Panc1 (cell line): ENCODE measurements around the gene CLMP. TPM values are rescaled to one million over a fixed set of nuclear protein-coding genes. Genes with fewer than 3 reads are reported as not detected.
"Not testable (repeated sequence)": the region's sequence is repeated elsewhere in the genome, so short reads cannot be mapped to it uniquely, and the experiment has no call there.

Experiments
- ATAC-seq: fragments of 200-7000 bp; cut with Tn5 transposase; 2 replicates; pipeline ENCODE4 v1.9.1; 2020; ENCODE audit warnings: mild to moderate bottlenecking, moderate library complexity
- BruUV-seq: library from RNA; stranded (reverse); fragments of 400-500 nt; replicated peaks from 2 replicates; lab custom pipeline; 2021; lab: Mats Ljungman, UMichigan
- CTCF ChIA-PET: fragments of 300-600 bp; sonication (Branson Sonifier 250); formaldehyde crosslinking; loops from one replicate; lab custom pipeline; 2022; ENCODE audit warnings: antibody characterized with exemption; lab: Charles Lee
- POLR2A ChIA-PET: fragments of 300-600 bp; sonication (Branson Sonifier 250); formaldehyde crosslinking; loops from one replicate; lab custom pipeline; 2022; ENCODE audit warnings: antibody characterized with exemption; lab: Charles Lee
- DNase-seq: peaks from one replicate; pipeline ENCODE4 v3.0.0-alpha.2; 2010; ENCODE audit warnings: low read depth, low spot score
- H3K27ac ChIP-seq: 2 replicates; pipeline ENCODE4 v1.5.1; 2011; ENCODE audit warnings: mild to moderate bottlenecking, low read length, inconsistent platforms
- H3K27me3 ChIP-seq: fragments of 200-500 bp; sonication (Bioruptor generic); 2 replicates; pipeline ENCODE4 v1.6.0; 2014; ENCODE audit warnings: low read length, inconsistent platforms; ENCODE audit not compliant: control insufficient read depth, insufficient read depth
- H3K36me3 ChIP-seq: fragments of 200-500 bp; sonication (Bioruptor generic); 2 replicates; pipeline ENCODE4 v1.5.1; 2014; ENCODE audit warnings: inconsistent platforms, mild to moderate bottlenecking, low read length, moderate library complexity; ENCODE audit not compliant: control insufficient read depth, insufficient read depth
- H3K4me1 ChIP-seq: 2 replicates; pipeline ENCODE4 v1.5.1; 2011; ENCODE audit warnings: inconsistent platforms, mild to moderate bottlenecking, low read length, moderate library complexity; ENCODE audit not compliant: control insufficient read depth, insufficient read depth
- H3K4me3 ChIP-seq, 2 experiments: 2 replicates each; pipeline ENCODE4 v1.5.1; 2011 to 2012; ENCODE audit warnings: low read depth in 2 of 2, low read length in 2 of 2, mild to moderate bottlenecking in 2 of 2, inconsistent platforms in 1 of 2, moderate library complexity in 1 of 2
- H3K9me3 ChIP-seq: fragments of 200-500 bp; sonication (Bioruptor generic); 2 replicates; pipeline ENCODE4 v1.5.1; 2014; ENCODE audit warnings: low read depth, mild to moderate bottlenecking, inconsistent platforms, low read length, moderate library complexity; ENCODE audit not compliant: control insufficient read depth, insufficient read depth
- CTCF ChIP-seq: fragments of 450-650 bp; IDR thresholded peaks from 2 replicates; pipeline ENCODE4 v1.5.1; 2017; ENCODE audit warnings: mild to moderate bottlenecking
- POLR2AphosphoS5 ChIP-seq: IDR thresholded peaks from 2 replicates; pipeline ENCODE4 v1.6.1; 2012; ENCODE audit warnings: mild to moderate bottlenecking, low read depth, low read length, moderate library complexity
- REST ChIP-seq, 2 experiments: IDR thresholded peaks; 2 replicates each; pipeline ENCODE4 v1.6.1; 2011 to 2012; ENCODE audit warnings: low read depth in 2 of 2, control low read depth in 1 of 2, low read length in 1 of 2, mild to moderate bottlenecking in 1 of 2, moderate library complexity in 1 of 2; ENCODE audit not compliant: insufficient read depth in 1 of 2
- SIN3A ChIP-seq: IDR thresholded peaks from 2 replicates; pipeline ENCODE4 v1.6.1; 2012; ENCODE audit warnings: low read depth, mild to moderate bottlenecking, low read length, moderate library complexity, borderline replicate concordance; ENCODE audit not compliant: insufficient read depth
- TCF7L2 ChIP-seq: IDR thresholded peaks from 2 replicates; pipeline ENCODE4 v1.6.1; 2011; ENCODE audit warnings: mild to moderate bottlenecking, low read depth, low read length, inconsistent platforms
- in situ Hi-C: cut with HindIII; loops from 2 replicates; pipeline ENCODE4 v1.10.0; 2016; ENCODE audit warnings: low sequenced_read_pairs, low pct_unique_long_range_greater_than_20kb
- intact Hi-C: fragments of 100-400 bp; cut with micrococcal nuclease; formaldehyde crosslinking; loops from one replicate; pipeline ENCODE4 v1.10.0; 2022; ENCODE audit not compliant: unreplicated experiment
- total RNA-seq: library from RNA; stranded (reverse); gene quantifications from one replicate; pipeline ENCODE4 v1.2.1, GENCODE V29; 2021; ENCODE audit not compliant: unreplicated experiment

Gene CLMP
- total RNA-seq, 1 experiment from 2014 or later, result 1.5 TPM

GRCh38 chr11:123206791-123207434 lies 11.9 kb upstream of the CLMP start:
- in situ Hi-C loops, result no loop called here

GRCh38 chr11:123206055-123206454 lies 11.0 kb upstream of the CLMP start:
- ATAC-seq, H3K9me3 ChIP-seq, BruUV-seq, in situ Hi-C loops, CTCF ChIA-PET, DNase-seq, H3K36me3 ChIP-seq, intact Hi-C loops, H3K4me3 ChIP-seq, H3K27me3 ChIP-seq, H3K4me1 ChIP-seq, H3K27ac ChIP-seq: not testable (repeated sequence)
- POLR2A ChIA-PET, result interaction anchor here (0.9 kb wide), 1 partner anchor 25 kb away, joined by 3 read pairs; no protein-coding TSS in a partner anchor

More at GRCh38 chr11:123206791-123207434, 11.9 kb upstream of the CLMP start:
- DNase-seq (no peak), ATAC-seq (no peak)
- no peak for TF ChIP-seq TCF7L2
- no peak for TF ChIP-seq REST (IDR thresholded peaks at IDR 0.05; ENCODE audit: insufficient read depth in 1 of 2, low read depth in 2 of 2, low read length in 1 of 2)
- no peak for TF ChIP-seq CTCF
- TF ChIP-seq SIN3A, result no peak
- TF ChIP-seq POLR2AphosphoS5, result no peak
- H3K9me3 ChIP-seq, result no peaks in the 10 kb centered on the region
- ChIA-PET POLR2A (interaction anchor here (0.9 kb wide), 1 partner anchor 25 kb away, joined by 3 read pairs; no protein-coding TSS in a partner anchor), CTCF (no interaction called here)
- H3K27ac ChIP-seq, result no peak overlapping the region
- intact Hi-C loops, result no loop called here
- peaks cover 5% of the 10 kb centered on the region; the same call in 1 of the 2 replicates for H3K27me3 ChIP-seq
- H3K4me3 ChIP-seq, result no peak overlapping the region
- H3K36me3 ChIP-seq, result no peaks in the 10 kb centered on the region
- H3K4me1 ChIP-seq, result no peaks in the 10 kb centered on the region
- BruUV-seq, result no TSS peak

GRCh38 chr11:123203934-123204333 lies 8.9 kb upstream of the CLMP start:
- intact Hi-C loops (no loop called here), in situ Hi-C loops (no loop called here)
- POLR2A ChIA-PET, result no interaction called here

More at GRCh38 chr11:123203934-123204333, 8.9 kb upstream of the CLMP start:
- no peaks in the 10 kb centered on the region for H3K4me1 ChIP-seq
- H3K9me3 ChIP-seq, result no peaks in the 10 kb centered on the region
- no peaks in the 10 kb centered on the region for H3K36me3 ChIP-seq
- no peak overlapping the region for H3K4me3 ChIP-seq
- ATAC-seq, result no peak
- CTCF ChIA-PET, result no interaction called here
- H3K27ac ChIP-seq, result no peak overlapping the region
- peaks cover 5% of the 10 kb centered on the region; the same call in 1 of the 2 replicates for H3K27me3 ChIP-seq
- BruUV-seq, result no TSS peak
- no peak for DNase-seq
- TF ChIP-seq REST (IDR thresholded peaks at IDR 0.05; ENCODE audit: insufficient read depth in 1 of 2, low read depth in 2 of 2, low read length in 1 of 2) (no peak), POLR2AphosphoS5 (no peak), TCF7L2 (no peak), SIN3A (no peak)
